H1 (cell line): ENCODE results near the gene LAMP1. TPM values are rescaled to one million over a fixed set of nuclear protein-coding genes. Genes with fewer than 3 reads are reported as not detected.

Experiments used
- CTCF ChIA-PET: fragments of 300-600 bp; sonication (Branson Sonifier 250); formaldehyde crosslinking; loops from one replicate; lab custom pipeline; 2021; ENCODE audit not compliant: partially characterized antibody; lab: Charles Lee
- POLR2A ChIA-PET: fragments of 300-600 bp; sonication (Branson Sonifier 250); formaldehyde crosslinking; loops from one replicate; lab custom pipeline; 2021; ENCODE audit warnings: inconsistent platforms; ENCODE audit not compliant: partially characterized antibody; lab: Charles Lee
- DNase-seq, 2 experiments: peaks; one replicate each; pipeline versions ENCODE4 v3.0.0 to v3.0.0-alpha.2; 2010 to 2022; ENCODE audit warnings: low spot score in 2 of 2, low read depth in 1 of 2, mixed read lengths in 1 of 2
- FAIRE-seq: peaks from 2 replicates; lab custom pipeline; 2011; peaks lifted over from hg19 to GRCh38; lab: Jason Lieb, UNC
- H2AFZ ChIP-seq: 2 replicates; pipeline ENCODE4 v1.8.1; 2012; ENCODE audit warnings: low read length, inconsistent platforms
- H2AK5ac ChIP-seq: 2 replicates; pipeline ENCODE4 v1.6.1; 2013; ENCODE audit warnings: low read depth, low read length
- H2BK120ac ChIP-seq: replicated peaks from 2 replicates; pipeline ENCODE3; 2013; ENCODE audit warnings: low read depth, low read length, inconsistent platforms
- H2BK12ac ChIP-seq: 2 replicates; pipeline ENCODE4 v1.6.1; 2013; ENCODE audit warnings: low read depth, low read length
- H2BK15ac ChIP-seq: 2 replicates; pipeline ENCODE4 v1.6.1; 2013; ENCODE audit warnings: low read length
- H2BK20ac ChIP-seq: 2 replicates; pipeline ENCODE4 v1.6.1; 2013; ENCODE audit warnings: low read length
- H2BK5ac ChIP-seq: 2 replicates; pipeline ENCODE4 v1.6.1; 2013; ENCODE audit warnings: low read depth, low read length
- H3K14ac ChIP-seq: 2 replicates; pipeline ENCODE4 v1.6.1; 2013; ENCODE audit warnings: inconsistent platforms; ENCODE audit not compliant: insufficient read length
- H3K18ac ChIP-seq: 2 replicates; pipeline ENCODE4 v1.6.1; 2013; ENCODE audit warnings: low read length; ENCODE audit errors: extremely low read depth
- H3K23ac ChIP-seq: 2 replicates; pipeline ENCODE4 v1.6.1; 2013; ENCODE audit warnings: inconsistent platforms; ENCODE audit not compliant: insufficient read length
- H3K23me2 ChIP-seq: 2 replicates; pipeline ENCODE4 v1.6.1; 2013; ENCODE audit warnings: low read depth, low read length
- H3K27ac ChIP-seq: 2 replicates; pipeline ENCODE4 v1.6.1; 2011; ENCODE audit warnings: low read depth, low read length, inconsistent platforms
- H3K27me3 ChIP-seq, 4 experiments: replicated peaks in 1 of 4; 1 replicate in 1 of 4; 2 replicates in 3 of 4; pipeline versions ENCODE4 v1.6.1 to v1.8.1; 2011 to 2013; ENCODE audit warnings: low read length in 3 of 4, mild to moderate bottlenecking in 3 of 4, inconsistent platforms in 2 of 4, mixed read lengths in 2 of 4, moderate library complexity in 1 of 4; ENCODE audit not compliant: control insufficient read depth in 3 of 4, insufficient read depth in 3 of 4; ENCODE audit errors: extremely low read depth in 1 of 4
- H3K36me3 ChIP-seq, 4 experiments: 2 replicates each; pipeline versions ENCODE4 v1.6.1 to v1.8.1; 2011 to 2013; ENCODE audit warnings: mild to moderate bottlenecking in 4 of 4, low read length in 3 of 4, moderate library complexity in 2 of 4, control low read depth in 1 of 4, inconsistent platforms in 1 of 4; ENCODE audit not compliant: insufficient read depth in 4 of 4, control insufficient read depth in 2 of 4
- H3K4ac ChIP-seq: replicated peaks from 2 replicates; pipeline ENCODE3; 2013; ENCODE audit warnings: low read length, low read depth, mixed read lengths, inconsistent platforms; ENCODE audit not compliant: insufficient read length
- H3K4me1 ChIP-seq, 4 experiments: replicated peaks in 1 of 4; 1 replicate in 1 of 4; 2 replicates in 3 of 4; pipeline versions ENCODE4 v1.6.1 to v1.8.1; 2011 to 2013; ENCODE audit warnings: low read length in 3 of 4, inconsistent platforms in 2 of 4, mixed read lengths in 1 of 4; ENCODE audit not compliant: insufficient read depth in 4 of 4, control insufficient read depth in 3 of 4
- H3K4me2 ChIP-seq, 2 experiments: 2 replicates each; pipeline versions ENCODE4 v1.6.1 to v1.8.1; 2011 to 2013; ENCODE audit warnings: low read depth in 2 of 2, low read length in 2 of 2, control low read depth in 1 of 2, inconsistent platforms in 1 of 2, mild to moderate bottlenecking in 1 of 2; ENCODE audit not compliant: insufficient read depth in 1 of 2
- H3K4me3 ChIP-seq, 4 experiments: fragments of 200-600, 300-600 bp in 1 of 4; sonication (generic), shearing (Covaris generic), sonication (Bioruptor Twin) in 1 of 4; 2 replicates each; pipeline versions ENCODE4 v1.5.1 to v1.8.1; 2011 to 2016; ENCODE audit warnings: low read length in 4 of 4, low read depth in 3 of 4, control low read depth in 2 of 4, inconsistent platforms in 2 of 4, mild to moderate bottlenecking in 2 of 4, mixed read lengths in 1 of 4, moderate library complexity in 1 of 4; ENCODE audit not compliant: insufficient read depth in 2 of 4; ENCODE audit errors: extremely low read depth in 1 of 4
- H3K56ac ChIP-seq: replicated peaks from 2 replicates; pipeline ENCODE3; 2013; ENCODE audit warnings: low read depth, mild to moderate bottlenecking, mixed read lengths, low read length, inconsistent platforms; ENCODE audit not compliant: insufficient read length
- H3K79me1 ChIP-seq: 2 replicates; pipeline ENCODE4 v1.6.1; 2013; ENCODE audit warnings: low read depth, low read length, control low read depth
- H3K79me2 ChIP-seq, 2 experiments: 2 replicates each; pipeline versions ENCODE4 v1.6.1 to v1.8.1; 2012 to 2013; ENCODE audit warnings: low read length in 2 of 2, mild to moderate bottlenecking in 2 of 2, inconsistent platforms in 1 of 2; ENCODE audit not compliant: insufficient read depth in 2 of 2, control insufficient read depth in 1 of 2
- H3K9ac ChIP-seq, 4 experiments: replicated peaks in 1 of 4; 1 replicate in 1 of 4; 2 replicates in 3 of 4; pipeline versions ENCODE4 v1.6.1 to v1.8.1; 2011 to 2013; ENCODE audit warnings: low read depth in 3 of 4, low read length in 3 of 4, control low read depth in 2 of 4, mild to moderate bottlenecking in 2 of 4, moderate library complexity in 2 of 4, inconsistent platforms in 1 of 4; ENCODE audit errors: extremely low read depth in 1 of 4
- H3K9me3 ChIP-seq, 2 experiments: 2 replicates each; pipeline versions ENCODE4 v1.6.1 to v1.8.1; 2012 to 2013; ENCODE audit warnings: mild to moderate bottlenecking in 2 of 2, moderate library complexity in 2 of 2, control low read depth in 1 of 2, inconsistent platforms in 1 of 2, low read depth in 1 of 2, low read length in 1 of 2, mixed read lengths in 1 of 2; ENCODE audit not compliant: insufficient read depth in 2 of 2
- H4K20me1 ChIP-seq, 2 experiments: replicated peaks in 1 of 2; 2 replicates each; pipeline versions ENCODE3 to v1.8.1; 2011 to 2013; ENCODE audit warnings: inconsistent platforms in 2 of 2, low read length in 2 of 2, mild to moderate bottlenecking in 1 of 2; ENCODE audit not compliant: insufficient read depth in 2 of 2, control insufficient read depth in 1 of 2
- H4K5ac ChIP-seq: 2 replicates; pipeline ENCODE4 v1.6.1; 2013; ENCODE audit warnings: low read length, low read depth, mixed read lengths, inconsistent platforms; ENCODE audit not compliant: insufficient read length
- H4K8ac ChIP-seq: 2 replicates; pipeline ENCODE4 v1.8.0; 2013; ENCODE audit warnings: mild to moderate bottlenecking, moderate library complexity, low read length, inconsistent platforms; ENCODE audit not compliant: insufficient read depth; ENCODE audit errors: extremely low read depth
- H4K91ac ChIP-seq: replicated peaks from 2 replicates; pipeline ENCODE3; 2013; ENCODE audit warnings: low read length, mixed read lengths, inconsistent platforms; ENCODE audit not compliant: insufficient read length
- BCL11A ChIP-seq, 2 experiments: IDR thresholded peaks; one replicate each; pipeline ENCODE4 v1.6.1; 2011; ENCODE audit warnings: low read depth in 2 of 2, low read length in 2 of 2, mild to moderate bottlenecking in 2 of 2
- EGR1 ChIP-seq: IDR thresholded peaks from 2 replicates; pipeline ENCODE4 v1.6.1; 2011; ENCODE audit warnings: low read depth, low read length, borderline replicate concordance
- EP300 ChIP-seq, 2 experiments: IDR thresholded peaks; 1 replicate in 1 of 2; 2 replicates in 1 of 2; pipeline ENCODE4 v1.6.1; 2011 to 2012; ENCODE audit warnings: low read depth in 2 of 2, low read length in 2 of 2, mild to moderate bottlenecking in 2 of 2, borderline replicate concordance in 1 of 2, inconsistent platforms in 1 of 2, moderate library complexity in 1 of 2
- KDM5A ChIP-seq: fragments of 200-600 bp; IDR thresholded peaks from 2 replicates; pipeline ENCODE4 v1.7.1; 2012; ENCODE audit warnings: mild to moderate bottlenecking, low read length, inconsistent platforms, mixed read lengths
- POLR2A ChIP-seq, 2 experiments: IDR thresholded peaks; 1 replicate in 1 of 2; 2 replicates in 1 of 2; pipeline ENCODE4 v1.6.1; 2011; ENCODE audit warnings: low read depth in 2 of 2, low read length in 2 of 2, mild to moderate bottlenecking in 2 of 2; ENCODE audit errors: control extremely low read depth in 1 of 2
- POLR2AphosphoS5 ChIP-seq: IDR thresholded peaks from 2 replicates; pipeline ENCODE4 v1.6.1; 2011; ENCODE audit warnings: low read depth, low read length
- ZNF274 ChIP-seq: IDR thresholded peaks from 2 replicates; pipeline ENCODE4 v1.7.0; 2012; ENCODE audit warnings: low read length, borderline replicate concordance; ENCODE audit errors: extremely low read depth
- WGBS, 2 experiments: shearing (Covaris generic) in 1 of 2; methylation state at CpG; one replicate each; pipeline versions ENCODE4 v1.1.6 to v1.1.7; 2013 to 2015; ENCODE audit warnings: low lambda C conversion rate in 2 of 2, mixed read lengths in 2 of 2, inconsistent platforms in 1 of 2, low coverage in 1 of 2, missing lambda C conversion rate in 1 of 2; ENCODE audit not compliant: insufficient replicate concordance in 2 of 2, insufficient coverage in 1 of 2, insufficient read length in 1 of 2; ENCODE audit errors: extremely low coverage in 1 of 2, missing lambda C conversion rate in 1 of 2; 5-methylcytosine and 5-hydroxymethylcytosine counted together
- polyA plus RNA-seq, 7 experiments: library from polyadenylated mRNA; depleted of rRNA in 3 of 7; stranded (reverse) in 5 of 7; unstranded in 2 of 7; fragments of >200 nt in 5 of 7; fragments of 200-250 nt in 2 of 7; gene quantifications; 1 replicate in 5 of 7; 2 replicates in 1 of 7; 4 replicates in 1 of 7; pipeline versions ENCODE4 v1.2.1 to v1.2.3, GENCODE V29; 2011 to 2013; ENCODE audit warnings: missing spikeins in 2 of 7, mixed read lengths in 2 of 7
- total RNA-seq: library from RNA; stranded (reverse); fragmentation: NEBNext Ultra II Directional; extraction: Animal tissue kit (Norgen Biotek cat#: 25700); gene quantifications from 2 replicates; pipeline ENCODE4 v1.2.1, GENCODE V29; 2021

The LAMP1 gene
- total and polyA plus RNA-seq, 2 of the 8 experiments (the other 6 are each of a cell fraction or from before 2014, with no cell fraction given), result 97.6 to 140 TPM

- Histone ChIP-seq H2AFZ (no peak overlapping the region), H3K4me3 (no peak overlapping the region), H3K14ac (no peak overlapping the region), H3K27me3 (no peaks in the 10 kb centered on the region), H3K23me2 (no peaks in the 10 kb centered on the region), H3K79me1 (peaks cover 8% of the 10 kb centered on the region), H2BK12ac (no peak overlapping the region), H2BK120ac (no peak overlapping the region), H2BK15ac (no peak overlapping the region), H4K5ac (no peak overlapping the region), H2BK5ac (no peak overlapping the region), H3K9ac (no peak overlapping the region), H3K79me2 (peaks cover 3 to 45% of the 10 kb centered on the region in 2 experiments), H3K4me2 (no peak overlapping the region), H3K23ac (no peak overlapping the region), H3K56ac (no peak overlapping the region), H3K18ac (no peak overlapping the region), H3K9me3 (no peaks in the 10 kb centered on the region), H4K91ac (no peak overlapping the region), H2AK5ac (no peak overlapping the region), H3K36me3 (peaks cover 5 to 48% (median 23%) of the 10 kb centered on the region in 4 experiments), H4K20me1 (peaks cover 4 to 10% of the 10 kb centered on the region in 2 experiments), H3K27ac (no peak overlapping the region), H2BK20ac (no peak overlapping the region), H3K4me1 (peaks cover 0 to 4% (median 0%) of the 10 kb centered on the region in 4 experiments; a peak in 1 of 7 replicates), H4K8ac (no peak overlapping the region), H3K4ac (no peak overlapping the region)
- FAIRE-seq, result no peak
- 66% methylated on average over 4 of the region's 4 CpGs; no CpG with 5 or more reads in 1 of the 2 experiments for WGBS, 2 experiments
- TF ChIP-seq POLR2A (IDR thresholded peaks at IDR 0.05; ENCODE audit: control extremely low read depth in 1 of 2, low read depth in 2 of 2, low read length in 2 of 2) (no peak), ZNF274 (no peak), KDM5A (no peak), BCL11A (IDR thresholded peaks at IDR 0.05; ENCODE audit: low read depth in 2 of 2, low read length in 2 of 2) (no peak), EGR1 (no peak), EP300 (IDR thresholded peaks at IDR 0.05; ENCODE audit: borderline replicate concordance in 1 of 2, low read depth in 2 of 2, low read length in 2 of 2) (no peak), POLR2AphosphoS5 (no peak)
- CTCF ChIA-PET, result interaction anchor here (0.7 to 3.4 kb wide), 7 partner anchors 17 to 95 kb away, joined by 3 to 11 read pairs (median 5); no protein-coding TSS in a partner anchor
- DNase-seq, result no peak
- POLR2A ChIA-PET, result interaction anchor here (1.1 to 6.6 kb wide), 5 partner anchors 8 to 38 kb away, joined by 3 to 78 read pairs (median 4); partner anchors contain the start of gene GRTP1
These were observed 59.6 kb downstream of the LAMP1 start for GRCh38 chr13:113356596-113356995.
